LoVo (cell line): ENCODE measurements around the gene CTBP2.

Experiments
- DNase-seq: peaks from one replicate; pipeline ENCODE4 v3.0.0-alpha.2; 2016; ENCODE audit warnings: low spot score

CTBP2 gene

GRCh38 chr10:124977161-124977560 lies 183.2 kb downstream of the CTBP2 start:
- DNase-seq, result no peak

- DNase-seq, result no peak
These were observed 184.3 kb downstream of the CTBP2 start for GRCh38 chr10:124975977-124976514.

GRCh38 chr10:124974131-124974530 lies 186.2 kb downstream of the CTBP2 start:
- DNase-seq, result no peak

- DNase-seq, result no peak
These were observed 187.7 kb downstream of the CTBP2 start for GRCh38 chr10:124972637-124973036.

GRCh38 chr10:124971276-124971675 lies 189.1 kb downstream of the CTBP2 start:
- no peak for DNase-seq

- DNase-seq, result no peak
These were observed 193.1 kb downstream of the CTBP2 start for GRCh38 chr10:124967255-124967654.

- no peak for DNase-seq
These were observed 194.4 kb downstream of the CTBP2 start for GRCh38 chr10:124966008-124966407.

GRCh38 chr10:124963866-124964720 lies 196.3 kb downstream of the CTBP2 start:
- no peak for DNase-seq

- no peak for DNase-seq
These were observed 197.9 kb downstream of the CTBP2 start for GRCh38 chr10:124962421-124962820.

- DNase-seq, result no peak
These were observed 199.2 kb downstream of the CTBP2 start for GRCh38 chr10:124961248-124961570.

- DNase-seq, result no peak
These were observed 200.8 kb downstream of the CTBP2 start for GRCh38 chr10:124959564-124959963.

GRCh38 chr10:124957404-124957947 lies 202.9 kb downstream of the CTBP2 start:
- no peak for DNase-seq

- DNase-seq, result no peak
These were observed 203.6 kb downstream of the CTBP2 start for GRCh38 chr10:124956764-124957163.

GRCh38 chr10:124955868-124956267 lies 204.5 kb downstream of the CTBP2 start:
- DNase-seq, result no peak

- no peak for DNase-seq
These were observed 205.1 kb downstream of the CTBP2 start for GRCh38 chr10:124955243-124955642.

GRCh38 chr10:124953421-124953820 lies 206.9 kb downstream of the CTBP2 start:
- DNase-seq, result no peak

GRCh38 chr10:124952123-124952522 lies 208.2 kb downstream of the CTBP2 start:
- no peak for DNase-seq

GRCh38 chr10:124949543-124949942 lies 210.8 kb downstream of the CTBP2 start:
- DNase-seq, result no peak

GRCh38 chr10:124946945-124947344 lies 213.4 kb downstream of the CTBP2 start:
- no peak for DNase-seq

- DNase-seq, result no peak
These were observed 215.4 kb downstream of the CTBP2 start for GRCh38 chr10:124944982-124945381.

- no peak for DNase-seq
These were observed 216.9 kb downstream of the CTBP2 start for GRCh38 chr10:124943301-124944092.

GRCh38 chr10:124942317-124943169 lies 217.8 kb downstream of the CTBP2 start:
- no peak for DNase-seq
